ENCODE results near the gene CLIP3. TPM values are rescaled to one million over a fixed set of nuclear protein-coding genes. Genes with fewer than 3 reads are reported as not detected.
A peak's percentile ranks its signal among the peaks of the same experiment; 100 is the strongest.

Gene CLIP3
- polyA plus RNA-seq, 3 donors, result 0.24 TPM; not detected in 2

DNA sequence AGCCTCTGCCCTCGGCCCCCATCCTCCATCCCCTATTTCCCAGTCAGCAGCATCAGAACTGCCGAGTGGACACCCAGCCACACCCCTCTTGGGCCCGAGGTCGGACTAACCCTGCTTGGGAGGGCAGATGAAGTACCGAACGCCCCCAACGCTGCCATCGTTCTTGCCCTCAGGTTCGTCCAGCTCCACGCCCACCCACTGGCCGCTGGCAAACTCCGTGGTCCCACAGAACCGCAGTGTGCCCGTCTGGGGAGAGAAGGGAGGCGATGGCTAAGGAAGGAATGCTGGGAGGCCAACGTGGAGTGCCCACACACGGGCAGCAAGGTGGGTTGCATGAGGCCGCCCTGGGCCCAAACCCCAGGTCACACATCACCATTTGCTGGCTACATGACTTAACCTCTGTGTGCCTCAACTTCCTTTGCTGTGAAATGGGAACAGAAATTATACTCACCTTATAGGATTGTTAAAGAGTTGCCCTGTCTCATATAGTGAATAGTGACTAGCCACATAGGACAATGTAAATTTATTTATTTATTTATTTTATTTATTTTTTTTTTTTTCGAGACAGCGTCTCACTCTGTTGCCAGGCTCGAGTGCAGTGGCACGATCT lies 13.5 kb downstream of the CLIP3 start:
- Histone ChIP-seq H3K36me3 (replicated peaks in 1 of 2; ENCODE audit: control insufficient read depth in 1 of 2, insufficient read depth in 2 of 2, low read length in 2 of 2) (peaks cover 2 to 10% of the 10 kb centered on the region in 2 donors), H3K79me2 (ENCODE audit: insufficient read depth, low read length) (peaks cover 5% of the 10 kb centered on the region), H3K4me1 (ENCODE audit: control insufficient read depth in 1 of 2, insufficient read depth in 2 of 2, low read length in 2 of 2) (peaks cover 7 to 9% of the 10 kb centered on the region in 2 donors), H4K20me1 (ENCODE audit: insufficient read depth, low read length) (no peaks in the 10 kb centered on the region), H3K27me3 (ENCODE audit: control insufficient read depth in 2 of 2, insufficient read depth in 2 of 2, low read length in 2 of 2) (no peaks in the 10 kb centered on the region), H3K4me3 (replicated peaks in 1 of 3; ENCODE audit: low read depth in 2 of 3, low read length in 3 of 3) (no peak overlapping the region), H3K27ac (ENCODE audit: low read depth in 1 of 2, low read length in 2 of 2) (no peak overlapping the region), H3K4me2 (replicated peaks; ENCODE audit: extremely low read depth, low read length, poor library complexity, severe bottlenecking) (no peak overlapping the region), H3K9ac (ENCODE audit: insufficient read depth, low read length, poor library complexity, severe bottlenecking) (no peak overlapping the region), H2AFZ (ENCODE audit: insufficient read depth, low read depth, low read length, poor library complexity, severe bottlenecking) (no peak overlapping the region), H3K9me3 (replicated peaks in 1 of 2; ENCODE audit: control insufficient read depth in 1 of 2, insufficient read depth in 1 of 2, low read length in 2 of 2) (no peaks in the 10 kb centered on the region)
- WGBS (ENCODE audit: insufficient coverage), result 98% methylated on average over 14 of the region's 22 CpGs
- TF ChIP-seq, protein P1, sequence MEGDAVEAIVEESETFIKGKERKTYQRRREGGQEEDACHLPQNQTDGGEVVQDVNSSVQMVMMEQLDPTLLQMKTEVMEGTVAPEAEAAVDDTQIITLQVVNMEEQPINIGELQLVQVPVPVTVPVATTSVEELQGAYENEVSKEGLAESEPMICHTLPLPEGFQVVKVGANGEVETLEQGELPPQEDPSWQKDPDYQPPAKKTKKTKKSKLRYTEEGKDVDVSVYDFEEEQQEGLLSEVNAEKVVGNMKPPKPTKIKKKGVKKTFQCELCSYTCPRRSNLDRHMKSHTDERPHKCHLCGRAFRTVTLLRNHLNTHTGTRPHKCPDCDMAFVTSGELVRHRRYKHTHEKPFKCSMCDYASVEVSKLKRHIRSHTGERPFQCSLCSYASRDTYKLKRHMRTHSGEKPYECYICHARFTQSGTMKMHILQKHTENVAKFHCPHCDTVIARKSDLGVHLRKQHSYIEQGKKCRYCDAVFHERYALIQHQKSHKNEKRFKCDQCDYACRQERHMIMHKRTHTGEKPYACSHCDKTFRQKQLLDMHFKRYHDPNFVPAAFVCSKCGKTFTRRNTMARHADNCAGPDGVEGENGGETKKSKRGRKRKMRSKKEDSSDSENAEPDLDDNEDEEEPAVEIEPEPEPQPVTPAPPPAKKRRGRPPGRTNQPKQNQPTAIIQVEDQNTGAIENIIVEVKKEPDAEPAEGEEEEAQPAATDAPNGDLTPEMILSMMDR (IDR thresholded peaks at IDR 0.05), result no peak
- Mint-ChIP-seq H3K36me3 (peaks cover 8% of the 10 kb centered on the region in 2 donors), H3K27me3 (ENCODE audit: low read depth in 3 of 3) (no peaks in the 10 kb centered on the region), H3K27ac (peak overlapping the region in 1 of 7 donors; percentile 70), H3K9me3 (no peaks in the 10 kb centered on the region), H3K4me1 (peaks cover 14% of the 10 kb centered on the region), H3K4me3 (no peak overlapping the region)
- intact Hi-C loops (cut with micrococcal nuclease), result no loop called here
- no peak for DNase-seq

DNA sequence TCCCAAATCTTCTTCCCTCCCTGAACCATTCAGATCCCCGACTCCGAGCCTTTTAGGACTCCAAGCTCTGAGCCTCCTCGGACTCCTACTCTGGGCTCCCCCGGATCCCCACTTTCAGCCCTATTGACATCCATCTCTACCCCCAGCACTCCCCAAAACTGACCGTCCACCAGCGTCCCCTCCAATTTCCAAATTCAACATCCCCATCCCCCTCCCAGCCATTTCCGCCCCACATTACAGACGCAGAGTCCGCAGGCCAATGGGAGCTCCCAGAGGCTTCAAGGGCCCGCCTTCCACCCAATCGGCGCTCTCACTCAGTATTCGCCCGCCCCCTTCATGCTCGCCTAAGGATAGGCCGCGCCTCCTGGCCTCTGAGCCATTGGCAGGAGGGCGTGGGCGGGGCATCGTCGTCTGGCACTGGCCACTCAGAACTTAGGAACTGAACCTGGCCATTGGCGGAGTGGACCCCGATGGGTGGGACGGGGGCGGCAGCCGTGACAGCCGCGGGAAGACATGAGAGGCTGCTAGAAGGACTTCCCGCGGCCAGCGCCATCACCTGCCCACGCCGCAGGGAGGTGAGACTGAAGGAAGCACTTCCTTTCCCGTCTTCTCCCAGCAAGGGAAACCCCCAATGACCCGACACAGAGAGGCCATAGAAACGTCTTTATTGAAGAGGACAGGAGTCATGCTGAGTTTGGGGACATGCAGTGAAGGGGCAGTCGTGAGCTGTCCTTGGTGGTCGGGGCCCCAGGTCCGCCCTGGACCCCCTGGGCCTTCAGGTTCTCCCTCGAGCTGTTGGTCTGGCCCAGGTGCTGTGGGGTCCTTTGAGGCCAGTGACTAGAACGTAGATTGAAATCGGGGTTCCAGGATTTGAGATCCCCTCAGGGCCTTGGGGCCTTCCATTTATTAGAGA lies 18.4 kb downstream of the CLIP3 start, which contains the start of gene ALKBH6:
ALKBH6 (minus strand) TSS at position 202 of the 913 bp plus-strand sequence. CDS start 816 bp downstream, outside the sequence.
- 2% methylated on average over 42 of the region's 42 CpGs for WGBS (ENCODE audit: insufficient coverage)
- Histone ChIP-seq H3K4me3 (replicated peaks in 1 of 3; ENCODE audit: low read depth in 2 of 3, low read length in 3 of 3) (peak within 1 kb of the TSS; percentile 71 to 89 (median 83)), H3K4me2 (replicated peaks; ENCODE audit: extremely low read depth, low read length, poor library complexity, severe bottlenecking) (peak within 1 kb of the TSS; percentile 84), H3K9ac (ENCODE audit: insufficient read depth, low read length, poor library complexity, severe bottlenecking) (peak within 1 kb of the TSS; percentile 73), H3K27ac (ENCODE audit: low read depth in 1 of 2, low read length in 2 of 2) (peak within 1 kb of the TSS; percentile 56 to 86), H2AFZ (ENCODE audit: insufficient read depth, low read depth, low read length, poor library complexity, severe bottlenecking) (peak within 1 kb of the TSS; percentile 89), H3K4me1 (ENCODE audit: control insufficient read depth in 1 of 2, insufficient read depth in 2 of 2, low read length in 2 of 2) (peaks cover 14 to 24% of the 10 kb centered on the region in 2 donors), H3K9me3 (replicated peaks in 1 of 2; ENCODE audit: control insufficient read depth in 1 of 2, insufficient read depth in 1 of 2, low read length in 2 of 2) (no peaks in the 10 kb centered on the region), H3K36me3 (replicated peaks in 1 of 2; ENCODE audit: control insufficient read depth in 1 of 2, insufficient read depth in 2 of 2, low read length in 2 of 2) (no peaks in the 10 kb centered on the region), H3K79me2 (ENCODE audit: insufficient read depth, low read length) (peaks cover 15% of the 10 kb centered on the region), H4K20me1 (ENCODE audit: insufficient read depth, low read length) (no peaks in the 10 kb centered on the region), H3K27me3 (ENCODE audit: control insufficient read depth in 2 of 2, insufficient read depth in 2 of 2, low read length in 2 of 2) (peaks cover 0 to 8% of the 10 kb centered on the region in 2 donors)
- peak; percentile 96 to 99 (median 97) for DNase-seq
- TF ChIP-seq, protein P1 (IDR thresholded peaks at IDR 0.05), result no peak
- Mint-ChIP-seq H3K36me3 (peaks cover 7 to 8% of the 10 kb centered on the region in 2 donors), H3K4me1 (peaks cover 31% of the 10 kb centered on the region), H3K27me3 (ENCODE audit: low read depth in 3 of 3) (peaks cover 10 to 12% (median 12%) of the 10 kb centered on the region in 3 donors), H3K9me3 (peaks cover 0 to 3% (median 0%) of the 10 kb centered on the region in 7 donors), H3K4me3 (peak within 1 kb of the TSS; percentile 97 to 99), H3K27ac (peak within 1 kb of the TSS; percentile 94 to 99 (median 96))
- intact Hi-C loops (cut with micrococcal nuclease), result loop anchor here (2.0 to 5.0 kb wide), 5 partner anchors 38 to 257 kb away; partner anchors contain the start of genes THAP8 (in 2 of the 2), WDR62 (in 2 of the 2), HSPB6 (in 1 of the 2) and PROSER3 (in 1 of the 2)

All from CD14-positive monocyte (primary cell).